Right lobe of liver (tissue), 6 donors: ENCODE results near the gene TMEM270. TPM values are rescaled to one million over a fixed set of nuclear protein-coding genes. Genes with fewer than 3 reads are reported as not detected.
"Not testable (repeated sequence)": the region's sequence is repeated elsewhere in the genome, so short reads cannot be mapped to it uniquely, and the experiment has no call there.

Experiments
- ATAC-seq, 4 donors: fragments of 200-7000 bp; cut with Tn5 transposase; one replicate each; pipeline ENCODE4 v1.9.1; 2020; ENCODE audit warnings: mild to moderate bottlenecking in 4 of 4, moderate library complexity in 4 of 4
- DNase-seq, 3 donors: peaks; one replicate each; pipeline ENCODE4 v3.0.0-alpha.2; 2020
- H3K27ac ChIP-seq, 3 donors: fragments of 200-600 bp; one replicate each; pipeline ENCODE4 v1.8.0; 2022
- H3K27me3 ChIP-seq, 2 donors: fragments of 200-600 bp; one replicate each; pipeline ENCODE4 v1.8.0; 2022
- H3K36me3 ChIP-seq, 4 donors: fragments of 200-600 bp; sonication (generic) in 1 of 4; one replicate each; pipeline versions ENCODE4 v1.5.1 to v1.8.0; 2017 to 2022; ENCODE audit warnings: control low read depth in 1 of 4
- H3K4me1 ChIP-seq, 4 donors: fragments of 200-600 bp; sonication (generic) in 1 of 4; one replicate each; pipeline versions ENCODE4 v1.5.1 to v1.8.0; 2017 to 2022; ENCODE audit warnings: control low read depth in 1 of 4
- H3K4me3 ChIP-seq, 3 donors: fragments of 200-600 bp; one replicate each; pipeline ENCODE4 v1.8.0; 2022
- H3K9me3 ChIP-seq, 4 donors: fragments of 200-600 bp; sonication (generic) in 1 of 4; one replicate each; pipeline versions ENCODE4 v1.5.1 to v1.8.0; 2017 to 2022; ENCODE audit warnings: control low read depth in 1 of 4
- POLR2A ChIP-seq: fragments of 450-650 bp; IDR thresholded peaks from one replicate; pipeline ENCODE4 v1.6.1; 2017; ENCODE audit warnings: antibody characterized with exemption, mild to moderate bottlenecking
- WGBS: methylation state at CpG from one replicate; pipeline ENCODE4 v1.1.6; 2018; ENCODE audit warnings: low coverage, low lambda C conversion rate; ENCODE audit not compliant: insufficient coverage; ENCODE audit errors: missing lambda C conversion rate; 5-methylcytosine and 5-hydroxymethylcytosine counted together
- intact Hi-C, 2 donors: fragments of 100-400 bp; cut with DNase I; formaldehyde crosslinking; loops; one replicate each; pipeline versions ENCODE4 v1.11.2 to v1.14.1; 2022
- total RNA-seq, 6 experiments: library from RNA; depleted of rRNA in 2 of 6; stranded (reverse); fragments of >200 nt in 2 of 6; fragmentation: NEBNext Ultra II Directional in 3 of 6; extraction: Animal tissue kit (Norgen Biotek cat#: 25700) in 3 of 6; gene quantifications; one replicate each; pipeline versions ENCODE4 v1.1.0 to v1.2.4, GENCODE V29; 2016 to 2023
- TF ChIP-seq, protein P1 (sequence below), 4 donors: fragments of 200-600 bp in 3 of 4; fragments of 450-650 bp in 1 of 4; IDR thresholded peaks; one replicate each; pipeline versions ENCODE4 v1.5.1 to v1.8.0; 2016 to 2022; ENCODE audit warnings: antibody characterized with exemption in 4 of 4, mild to moderate bottlenecking in 2 of 4
- donor health status: DM: no; HTN: yes; CAD: no.
- donor health status: DM: no; HTN: no; CAD: no.
- donor health status: DM: no; HTN: no; CAD: no.
- donor health status: DM: no; HTN: yes; CAD: no.
- donor health status: DM: no; HTN: yes; CAD: no.

Gene TMEM270
- total RNA-seq, 6 experiments from 2014 or later, result not detected

DNA sequence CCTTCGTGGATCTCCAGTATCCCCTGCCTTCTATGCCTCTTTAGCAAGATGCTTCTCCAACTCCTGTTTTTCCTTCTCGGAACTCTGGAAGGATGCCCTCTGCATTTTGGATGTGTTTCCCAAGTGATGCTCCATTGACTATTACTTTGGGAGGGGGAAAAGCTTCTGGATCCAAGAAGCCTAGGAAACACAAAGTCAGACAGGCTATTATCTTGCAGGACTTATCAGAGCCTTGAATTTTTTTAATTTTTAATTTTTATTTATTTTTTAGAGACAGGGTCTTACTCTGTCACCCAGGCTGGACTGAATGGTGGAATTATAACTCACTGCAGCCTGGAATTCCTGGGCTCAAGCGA, 21.1 kb downstream of the TMEM270 start:
- no peak for ATAC-seq
- H3K4me3 ChIP-seq, result no peak overlapping the region
- no peak for DNase-seq
- no peak overlapping the region for H3K27ac ChIP-seq
- H3K27me3 ChIP-seq, result no peaks in the 10 kb centered on the region
- TF ChIP-seq POLR2A, result no peak
- TF ChIP-seq, protein P1, sequence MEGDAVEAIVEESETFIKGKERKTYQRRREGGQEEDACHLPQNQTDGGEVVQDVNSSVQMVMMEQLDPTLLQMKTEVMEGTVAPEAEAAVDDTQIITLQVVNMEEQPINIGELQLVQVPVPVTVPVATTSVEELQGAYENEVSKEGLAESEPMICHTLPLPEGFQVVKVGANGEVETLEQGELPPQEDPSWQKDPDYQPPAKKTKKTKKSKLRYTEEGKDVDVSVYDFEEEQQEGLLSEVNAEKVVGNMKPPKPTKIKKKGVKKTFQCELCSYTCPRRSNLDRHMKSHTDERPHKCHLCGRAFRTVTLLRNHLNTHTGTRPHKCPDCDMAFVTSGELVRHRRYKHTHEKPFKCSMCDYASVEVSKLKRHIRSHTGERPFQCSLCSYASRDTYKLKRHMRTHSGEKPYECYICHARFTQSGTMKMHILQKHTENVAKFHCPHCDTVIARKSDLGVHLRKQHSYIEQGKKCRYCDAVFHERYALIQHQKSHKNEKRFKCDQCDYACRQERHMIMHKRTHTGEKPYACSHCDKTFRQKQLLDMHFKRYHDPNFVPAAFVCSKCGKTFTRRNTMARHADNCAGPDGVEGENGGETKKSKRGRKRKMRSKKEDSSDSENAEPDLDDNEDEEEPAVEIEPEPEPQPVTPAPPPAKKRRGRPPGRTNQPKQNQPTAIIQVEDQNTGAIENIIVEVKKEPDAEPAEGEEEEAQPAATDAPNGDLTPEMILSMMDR (IDR thresholded peaks at IDR 0.05), result no peak
- no peaks in the 10 kb centered on the region for H3K9me3 ChIP-seq
- intact Hi-C loops, result no loop called here
- peaks cover 0 to 22% (median 10%) of the 10 kb centered on the region in 4 donors for H3K4me1 ChIP-seq
- WGBS, result 87% methylated on average over 3 of the region's 3 CpGs
- no peaks in the 10 kb centered on the region for H3K36me3 ChIP-seq

DNA sequence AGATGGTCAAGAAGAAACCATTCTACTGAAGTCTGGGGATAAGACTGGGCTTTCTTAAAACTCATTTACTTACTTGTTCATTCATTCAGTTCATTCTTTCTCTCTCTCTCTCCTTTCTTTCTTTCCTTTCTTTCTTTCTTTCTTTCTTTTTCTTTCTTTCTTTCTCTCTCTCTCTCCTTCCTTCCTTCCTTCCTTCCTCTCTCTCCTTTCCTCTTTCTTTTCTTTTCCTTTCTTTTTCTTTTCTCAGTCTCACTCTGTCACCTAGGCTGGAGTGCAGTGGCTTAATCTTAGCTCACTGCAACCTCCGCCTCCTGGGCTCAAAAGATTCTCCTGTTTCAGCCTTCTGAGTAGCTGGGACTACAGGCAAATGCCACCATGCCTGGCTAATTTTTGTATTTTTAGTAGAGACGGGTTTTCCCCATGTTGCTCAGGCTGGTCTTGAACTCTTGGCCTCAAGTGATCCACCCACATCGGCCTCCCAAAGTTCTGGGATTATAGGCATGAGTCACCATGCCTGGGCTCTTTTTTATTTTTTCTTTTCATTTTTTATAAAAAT, 24.0 kb downstream of the TMEM270 start:
- H3K27me3 ChIP-seq, H3K36me3 ChIP-seq, intact Hi-C loops, H3K9me3 ChIP-seq, H3K27ac ChIP-seq, H3K4me3 ChIP-seq, ATAC-seq, DNase-seq: not testable (repeated sequence)
- H3K4me1 ChIP-seq, result peaks cover 0 to 15% (median 7%) of the 10 kb centered on the region in 4 donors
- WGBS, result 89% methylated on average over 3 of the region's 3 CpGs

DNA sequence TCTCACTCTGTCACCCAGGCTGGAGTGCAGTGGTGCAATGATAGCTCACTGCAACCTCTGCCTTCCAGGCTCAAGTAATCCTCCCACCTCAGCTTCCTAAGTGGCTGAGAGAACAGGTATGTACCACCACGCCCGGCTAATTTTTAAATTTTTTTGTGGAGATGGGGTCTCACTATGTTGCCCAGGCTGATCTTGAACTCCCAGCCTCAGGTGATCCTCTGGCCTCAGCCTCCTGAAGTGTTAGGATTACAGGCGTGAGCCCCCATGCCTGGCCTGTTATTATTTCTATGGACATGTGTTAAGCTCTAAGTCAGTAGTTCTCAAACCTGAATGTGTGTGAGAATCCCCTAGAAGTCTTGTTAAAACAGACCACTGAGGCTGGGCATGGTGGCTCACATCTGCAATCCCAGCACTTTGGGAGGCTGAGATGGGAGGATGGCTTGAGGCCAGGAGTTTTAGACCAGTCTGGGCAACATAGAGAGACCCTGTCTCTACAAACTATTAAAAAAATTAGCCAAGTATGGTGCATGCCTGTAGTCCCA, 24.5 kb downstream of the TMEM270 start:
- H3K27ac ChIP-seq, result no peak overlapping the region
- H3K4me3 ChIP-seq, result no peak overlapping the region
- TF ChIP-seq, protein P1 (IDR thresholded peaks at IDR 0.05), result no peak
- TF ChIP-seq POLR2A, result no peak
- WGBS, result 100% methylated on average over 2 of the region's 3 CpGs
- H3K4me1 ChIP-seq, result peaks cover 0 to 10% (median 4%) of the 10 kb centered on the region in 4 donors
- no peaks in the 10 kb centered on the region for H3K36me3 ChIP-seq
- DNase-seq (no peak), ATAC-seq (no peak)
- no peaks in the 10 kb centered on the region for H3K27me3 ChIP-seq
- intact Hi-C loops, result no loop called here
- H3K9me3 ChIP-seq, result no peaks in the 10 kb centered on the region

DNA sequence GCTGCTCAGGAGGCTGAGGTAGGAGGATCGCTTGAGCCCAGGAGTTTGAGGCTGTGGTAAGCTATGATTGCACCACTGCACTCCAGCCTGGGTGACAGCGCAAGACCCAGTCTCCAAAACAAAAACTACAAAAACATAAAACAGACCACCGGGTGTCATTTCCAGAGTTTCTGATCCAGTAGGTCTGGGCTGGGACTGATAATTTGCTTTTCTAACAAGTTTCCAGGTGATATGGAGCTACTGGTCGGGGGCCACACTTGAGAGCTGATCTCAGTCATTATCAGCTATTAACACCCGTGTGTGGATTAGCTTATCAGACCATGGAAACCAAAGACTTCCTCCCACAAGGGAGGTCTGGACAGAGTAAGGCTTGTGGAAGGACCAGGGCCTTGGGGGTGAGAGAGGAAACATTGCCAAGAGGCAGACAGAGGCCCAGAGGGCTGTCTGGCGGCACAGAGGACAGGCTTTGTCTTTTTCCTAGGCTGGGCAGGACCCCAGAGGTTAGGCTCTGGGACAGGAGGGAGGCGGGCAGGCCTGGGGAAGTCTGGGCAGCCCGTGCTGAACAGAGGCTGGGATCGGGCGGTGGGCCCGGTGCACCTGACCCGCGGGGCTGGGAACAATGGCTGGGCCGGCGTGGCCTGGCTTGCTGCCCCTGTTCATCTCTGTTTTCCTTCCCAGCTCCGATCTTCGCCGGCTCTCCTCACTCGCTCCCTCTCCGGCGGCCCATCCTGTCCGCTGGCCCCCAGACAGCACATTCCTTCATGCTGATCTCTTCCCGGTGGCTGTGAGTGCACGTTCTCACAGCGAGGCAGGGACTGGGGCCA, 25.2 kb downstream of the TMEM270 start:
- ATAC-seq, result peak; percentile 19 to 57 (median 46)
- H3K4me3 ChIP-seq, result no peak overlapping the region
- intact Hi-C loops, result no loop called here
- WGBS, result 41% methylated on average over 4 of the region's 25 CpGs
- DNase-seq, result peak in 1 of 3 donors; percentile 41
- no peaks in the 10 kb centered on the region for H3K36me3 ChIP-seq
- peak overlapping the region in 1 of 3 donors; percentile 2 for H3K27ac ChIP-seq
- no peaks in the 10 kb centered on the region for H3K27me3 ChIP-seq
- TF ChIP-seq POLR2A, result no peak
- TF ChIP-seq, protein P1 (IDR thresholded peaks at IDR 0.05), result no peak
- no peaks in the 10 kb centered on the region for H3K9me3 ChIP-seq
- peaks cover 0 to 3% (median under 1%) of the 10 kb centered on the region in 4 donors for H3K4me1 ChIP-seq

DNA sequence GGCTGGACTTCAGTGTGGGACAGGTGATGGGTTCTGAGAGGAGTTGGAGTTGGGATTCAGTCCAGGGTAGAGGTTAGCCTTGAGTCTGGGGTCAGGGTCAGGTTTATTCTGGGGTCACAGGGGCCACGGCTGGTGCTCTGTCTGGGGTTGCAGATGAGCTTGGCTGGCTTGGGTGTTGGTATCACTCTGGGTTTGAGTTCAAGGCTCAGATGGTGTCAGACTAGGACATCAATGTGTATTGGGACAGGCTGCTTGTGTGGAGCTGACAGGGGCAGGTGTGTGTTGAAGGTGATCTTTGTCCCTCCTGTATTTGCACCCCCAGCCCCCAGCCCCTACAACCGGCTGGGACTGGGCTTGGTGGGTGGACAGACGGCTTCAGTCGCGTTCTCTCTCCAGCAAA, 26.8 kb downstream of the TMEM270 start:
- H3K27ac ChIP-seq, result no peak overlapping the region
- no peak overlapping the region for H3K4me3 ChIP-seq
- TF ChIP-seq POLR2A, result no peak
- TF ChIP-seq, protein P1 (IDR thresholded peaks at IDR 0.05), result no peak
- DNase-seq (no peak), ATAC-seq (peak in 1 of 4 donors; percentile 15)
- H3K36me3 ChIP-seq, result no peaks in the 10 kb centered on the region
- H3K27me3 ChIP-seq, result no peaks in the 10 kb centered on the region
- 33% methylated on average over 1 of the region's 5 CpGs for WGBS
- intact Hi-C loops, result no loop called here
- no peaks in the 10 kb centered on the region for H3K9me3 ChIP-seq
- H3K4me1 ChIP-seq, result no peaks in the 10 kb centered on the region
